Measurements from ENCODE around the gene USP31.
A peak's percentile ranks its signal among the peaks of the same experiment; 100 is the strongest.
"Not testable (repeated sequence)": the region's sequence is repeated elsewhere in the genome, so short reads cannot be mapped to it uniquely, and the experiment has no call there.

USP31 gene

DNA sequence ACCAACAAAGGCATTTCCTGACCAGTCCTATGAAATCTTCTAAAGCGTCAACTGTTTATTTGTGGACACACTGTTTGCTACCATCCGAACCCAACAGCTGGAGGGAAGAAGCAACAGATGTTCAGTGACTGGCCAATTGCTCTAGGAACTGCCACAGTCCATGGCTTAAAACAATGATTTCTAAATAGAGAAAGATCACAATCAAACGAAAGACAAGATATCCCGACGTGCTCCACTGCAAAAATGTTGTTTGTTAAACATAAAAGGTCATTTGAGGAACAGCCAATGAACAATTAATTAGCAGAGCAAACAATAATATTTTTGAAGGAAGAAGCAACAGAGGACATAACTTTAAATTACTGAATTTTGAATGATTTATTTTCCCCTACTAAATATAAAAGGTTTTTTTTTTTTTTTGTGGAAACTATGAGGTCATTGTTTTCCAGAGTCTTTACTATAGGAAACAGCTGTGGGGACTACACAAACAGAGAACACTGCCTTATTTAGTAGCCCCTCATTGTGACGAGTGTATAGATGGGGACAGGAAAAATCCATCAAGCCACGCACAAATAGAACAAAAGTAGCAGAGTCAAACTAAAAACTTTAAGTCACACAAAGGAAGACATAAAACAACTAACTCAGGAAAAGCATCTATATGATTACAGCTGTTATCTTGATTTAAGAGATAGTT lies 17.2 kb downstream of the USP31 start:
- no peak for DNase-seq

DNA sequence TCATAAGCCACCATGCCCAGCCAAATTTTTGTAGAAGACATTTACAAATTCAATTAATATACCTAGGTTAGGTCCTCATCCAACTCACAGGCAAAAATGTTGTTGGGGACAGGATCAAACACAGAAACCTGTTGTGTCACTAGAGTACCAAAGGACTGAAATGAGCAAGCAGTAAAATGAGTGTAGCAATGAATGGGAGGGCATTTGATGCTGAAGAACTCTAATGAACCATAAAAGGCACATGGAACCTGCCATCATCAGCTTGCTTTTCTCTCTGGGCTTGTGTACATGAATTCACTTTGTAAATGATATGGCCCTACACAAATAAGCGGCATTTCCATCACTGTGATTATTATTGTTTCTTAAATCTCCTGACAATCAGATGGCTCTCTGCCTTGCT lies 17.8 kb downstream of the USP31 start:
- DNase-seq, result no peak

DNA sequence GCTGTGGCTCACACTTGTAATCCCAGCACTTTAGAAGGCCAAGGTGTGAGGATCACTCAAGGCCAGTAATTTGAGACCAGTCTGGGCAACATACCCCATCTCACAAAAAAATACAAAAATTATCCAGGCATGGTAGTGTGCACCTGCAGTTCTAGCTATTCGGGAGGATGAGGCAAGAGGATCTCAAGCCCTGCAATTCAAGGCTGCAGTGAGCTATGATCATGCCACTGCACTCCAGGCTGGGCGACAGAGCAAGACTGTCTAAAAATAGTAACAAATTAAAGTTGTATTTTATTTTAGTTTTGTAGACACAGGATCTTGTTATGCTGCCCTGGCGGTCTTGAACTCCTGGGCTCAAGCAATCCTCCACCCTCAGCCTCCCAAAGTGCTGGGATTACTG lies 18.2 kb downstream of the USP31 start:
- DNase-seq, result no peak

DNA sequence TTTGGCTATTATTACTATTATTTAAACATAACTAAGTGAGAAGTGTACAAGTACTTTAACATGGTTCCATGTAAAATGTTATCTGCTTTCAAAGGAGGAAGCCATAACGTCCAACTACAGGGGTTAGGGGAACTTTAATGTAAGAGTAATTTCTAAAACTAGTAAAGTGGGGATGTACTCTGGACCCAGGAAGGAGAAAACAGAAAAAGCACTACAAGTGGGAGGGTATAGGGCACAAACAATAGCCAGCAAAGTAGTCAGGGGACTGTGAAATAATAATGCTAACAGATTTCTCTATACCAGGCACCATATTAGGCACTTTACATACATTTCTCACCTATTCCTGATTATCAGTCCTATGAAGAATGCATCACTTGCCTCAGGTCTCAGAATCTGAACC lies 19.6 kb downstream of the USP31 start:
- DNase-seq, result no peak

DNA sequence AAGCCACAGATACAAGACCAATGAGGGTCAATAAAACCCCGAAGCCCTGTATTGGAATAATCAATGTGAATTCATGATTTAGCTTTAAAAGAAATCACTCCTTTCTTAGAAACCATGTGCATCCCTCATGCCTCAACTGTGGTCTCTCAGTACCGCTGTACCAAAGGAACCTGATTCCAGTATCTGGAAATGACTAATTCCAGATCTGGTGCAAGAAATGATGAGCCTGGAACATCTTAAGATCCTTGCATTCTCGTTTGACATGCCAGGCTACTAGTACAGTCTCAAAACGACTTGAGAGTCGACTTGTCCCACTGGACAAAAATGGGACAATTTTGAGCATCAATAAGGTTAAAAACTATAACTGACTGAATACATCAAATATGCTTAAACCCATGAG lies 21.2 kb downstream of the USP31 start:
- no peak for DNase-seq

DNA sequence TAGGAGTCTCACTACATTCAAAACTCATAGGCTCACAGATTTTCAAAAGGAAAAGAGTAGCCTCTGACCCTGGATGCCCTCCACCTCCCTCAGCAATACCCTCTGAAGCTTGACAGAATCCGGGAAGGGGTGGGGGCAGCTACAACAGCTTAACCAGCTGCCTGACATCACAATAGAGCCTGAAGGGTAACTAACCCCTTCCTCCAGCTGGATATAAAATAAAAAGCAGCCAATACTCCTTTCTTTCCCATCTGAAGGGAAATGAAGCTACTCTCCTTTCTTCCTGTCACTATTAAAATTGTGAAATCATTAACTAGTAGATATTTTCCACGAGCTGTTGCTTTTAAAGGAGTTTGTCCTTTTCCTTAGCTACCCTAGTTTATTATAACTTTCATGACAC lies 24.0 kb downstream of the USP31 start:
- no peak for DNase-seq

DNA sequence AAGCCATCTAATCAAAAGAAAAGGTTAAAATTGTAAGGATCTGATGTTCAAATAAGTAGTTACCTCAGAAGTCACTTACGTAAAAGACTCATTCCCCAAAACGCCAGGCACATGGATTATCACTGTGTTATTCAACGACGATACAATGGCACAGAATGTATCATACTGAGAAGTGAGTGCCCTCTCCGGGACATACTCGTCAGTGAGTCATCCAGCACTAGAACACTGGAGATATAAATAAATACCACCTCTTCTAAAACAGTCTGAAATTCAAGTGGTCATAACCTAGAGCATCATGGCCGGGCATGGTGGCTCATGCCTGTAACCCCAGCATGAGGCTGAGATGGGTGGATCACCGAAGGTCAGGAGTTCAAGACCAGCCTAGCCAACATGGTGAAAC lies 24.9 kb downstream of the USP31 start:
- peak; percentile 52 for DNase-seq

DNA sequence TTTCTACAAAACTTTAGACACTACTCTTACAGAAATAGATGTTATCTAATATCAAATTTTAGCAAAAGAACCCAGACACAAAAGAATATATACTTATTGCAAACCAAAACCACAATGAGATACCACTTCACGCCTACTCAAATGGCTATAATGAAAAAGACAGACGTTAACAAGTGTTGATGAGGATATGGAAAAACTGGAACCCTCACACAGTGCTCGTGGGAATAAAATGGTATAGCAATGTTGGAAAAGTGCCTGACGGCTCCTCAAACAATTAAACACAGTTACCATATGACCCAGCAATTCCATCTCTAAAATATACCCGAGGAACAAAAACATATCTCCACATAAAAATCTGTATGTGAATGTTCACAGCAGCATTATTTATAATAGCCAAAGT lies 27.1 kb downstream of the USP31 start:
- no peak for DNase-seq

DNA sequence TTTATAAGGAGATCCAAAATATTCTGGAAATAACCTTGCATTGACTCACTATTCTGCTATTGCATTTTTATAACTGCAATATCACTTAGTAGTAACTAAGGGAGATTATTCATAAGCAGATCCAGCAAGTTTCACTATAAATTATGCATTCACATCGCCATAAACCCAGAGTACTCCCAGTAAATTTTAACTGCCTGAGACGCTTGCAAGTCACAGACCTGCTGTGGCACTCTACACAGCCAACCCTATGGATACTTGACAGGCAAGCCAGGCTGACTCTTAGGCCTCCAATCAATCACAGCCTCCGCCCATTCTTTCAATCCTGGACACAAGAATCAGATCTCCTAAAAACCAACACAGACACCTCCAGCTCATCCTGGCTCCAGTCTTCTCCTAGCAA lies 28.2 kb downstream of the USP31 start:
- no peak for DNase-seq

DNA sequence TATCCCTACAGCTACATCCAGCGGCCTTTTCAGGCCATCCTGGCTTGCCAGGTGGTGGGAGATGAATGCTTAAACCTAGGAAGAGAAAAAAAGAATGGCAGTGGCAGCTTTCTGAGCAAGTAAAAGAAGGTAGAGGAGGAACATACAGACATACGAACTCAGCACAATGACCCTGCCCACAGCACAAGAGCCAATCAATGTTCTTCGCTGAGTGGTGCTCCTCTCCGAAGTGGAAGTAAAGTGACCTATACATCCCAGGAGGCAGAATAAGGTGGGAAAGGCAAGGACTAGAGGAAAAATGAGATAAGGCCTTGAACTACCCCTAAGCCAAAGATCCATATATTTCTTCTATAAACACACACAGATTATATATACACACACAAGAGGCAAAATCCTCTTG lies 28.7 kb downstream of the USP31 start:
- no peak for DNase-seq

DNA sequence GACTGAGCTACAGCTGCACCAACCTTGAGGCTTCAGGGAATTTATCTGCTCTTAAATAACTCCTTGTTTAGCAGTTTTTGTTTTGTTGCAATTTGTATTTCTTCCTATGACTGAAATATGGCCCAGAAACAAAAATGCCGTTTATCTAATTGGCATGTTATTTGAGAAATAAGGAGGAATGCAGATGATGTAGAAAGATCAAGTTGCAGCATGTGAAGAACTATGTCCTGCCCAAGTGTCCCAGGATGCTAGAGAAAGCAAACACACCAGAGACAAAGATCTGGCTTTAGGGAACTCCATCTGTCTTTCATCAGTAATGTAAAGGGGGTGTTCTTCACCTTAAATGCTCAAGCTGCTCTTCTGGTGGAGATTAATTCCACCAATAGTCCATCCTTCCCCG lies 29.7 kb downstream of the USP31 start:
- DNase-seq, result no peak

DNA sequence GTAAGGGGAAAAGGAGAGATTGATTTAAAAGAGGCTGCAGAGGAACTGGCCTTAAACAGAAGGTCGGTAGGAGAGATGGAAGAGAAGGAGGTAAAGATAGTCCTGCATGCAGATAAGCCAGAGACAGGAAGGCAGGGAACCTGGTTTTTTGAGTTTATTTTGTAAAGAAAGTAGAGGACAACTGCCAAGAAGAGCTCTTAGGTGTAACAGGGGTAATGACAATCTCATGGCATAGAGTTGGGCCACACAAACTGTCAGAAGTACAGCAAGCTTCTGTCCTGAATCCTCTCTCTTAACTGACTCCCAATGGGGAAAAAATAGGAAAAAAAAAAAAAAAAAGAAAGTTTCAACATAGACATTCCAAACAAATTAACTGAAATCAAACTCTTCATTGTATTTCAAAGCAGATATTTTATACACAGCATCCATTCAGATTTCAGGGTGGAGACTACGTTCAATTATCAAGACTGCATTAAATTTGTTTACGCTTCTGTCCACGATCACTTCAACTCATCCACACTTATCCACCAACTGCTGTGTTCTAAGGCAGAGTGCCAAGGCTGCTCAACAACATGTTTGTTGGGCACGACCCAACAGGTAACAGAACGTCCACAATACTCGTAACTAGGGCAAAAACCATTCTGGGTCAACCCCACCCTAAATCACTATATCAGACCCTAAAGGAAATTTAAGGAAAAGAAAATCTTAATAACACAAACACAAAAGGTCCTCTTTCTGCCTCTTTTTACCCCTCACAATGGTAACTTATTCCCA lies 34.9 kb downstream of the USP31 start:
- no peak for DNase-seq

DNA sequence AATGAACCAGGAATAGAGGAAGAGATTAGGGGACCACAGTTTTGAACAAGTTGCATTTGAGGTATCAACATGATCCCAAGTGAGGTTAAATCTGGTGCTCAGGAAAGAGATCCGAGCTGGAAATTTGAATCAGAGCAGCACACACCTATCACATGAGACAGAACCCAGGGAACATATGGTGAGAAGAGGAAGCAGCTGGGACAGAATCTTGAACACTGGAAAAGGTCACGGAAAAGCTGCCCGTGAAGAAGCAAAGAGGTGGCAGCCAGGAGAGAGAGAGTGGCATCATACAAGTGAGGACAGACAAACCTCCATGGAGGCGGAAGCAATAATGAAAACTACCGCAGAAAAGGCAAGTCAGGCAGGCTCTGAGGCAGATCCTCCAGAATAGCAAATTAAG lies 36.1 kb downstream of the USP31 start:
- no peak for DNase-seq

DNA sequence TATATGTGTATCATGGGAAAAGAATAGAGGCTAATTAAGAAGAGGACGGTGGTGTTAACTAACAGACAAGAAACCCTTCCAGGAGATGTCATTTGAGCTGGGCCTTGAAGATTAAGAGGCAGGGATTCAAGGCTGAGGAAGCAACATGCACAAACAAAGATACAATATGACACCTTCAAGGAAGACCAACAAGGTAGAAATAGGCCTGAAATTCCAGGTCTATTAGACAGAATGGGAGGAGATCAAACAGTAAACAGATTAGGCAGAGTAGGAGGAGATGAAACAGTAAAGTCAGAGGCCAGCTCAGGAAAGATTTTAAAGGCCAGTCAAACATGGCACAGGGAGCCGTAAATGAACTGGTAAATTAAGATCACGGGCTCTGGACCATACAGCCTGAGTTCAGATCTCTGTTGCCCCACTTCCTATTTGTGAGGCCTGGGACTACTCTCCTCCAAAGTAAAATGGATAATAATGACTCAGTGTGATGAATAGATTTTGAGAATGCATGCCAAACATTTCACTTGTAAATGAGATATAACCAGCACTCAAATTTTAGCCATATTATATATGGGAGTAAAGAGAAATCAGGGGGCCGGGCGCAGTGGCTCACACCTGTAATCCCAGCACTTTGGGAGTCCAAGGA lies 38.9 kb downstream of the USP31 start:
- DNase-seq, result peak; percentile 5

DNA sequence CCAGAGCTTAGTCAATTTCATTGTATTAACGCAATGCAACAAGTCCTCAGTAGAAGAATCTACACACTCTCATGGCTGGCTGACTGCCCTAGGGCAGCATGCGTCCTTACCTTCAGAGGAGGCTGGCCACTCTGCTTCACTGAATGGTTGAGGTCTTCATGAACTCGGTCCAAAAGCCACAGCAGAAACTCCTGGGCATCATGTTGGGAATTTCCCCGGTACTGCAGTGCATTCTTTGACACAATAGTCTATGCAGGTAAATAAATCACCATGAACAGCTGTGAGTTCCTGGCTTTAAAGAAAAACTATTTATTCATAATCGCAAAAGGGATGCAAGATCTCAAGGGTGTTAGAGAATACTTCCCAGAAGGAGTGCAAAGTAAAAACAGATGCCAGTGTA lies 41.3 kb downstream of the USP31 start:
- peak; percentile 1 for DNase-seq

DNA sequence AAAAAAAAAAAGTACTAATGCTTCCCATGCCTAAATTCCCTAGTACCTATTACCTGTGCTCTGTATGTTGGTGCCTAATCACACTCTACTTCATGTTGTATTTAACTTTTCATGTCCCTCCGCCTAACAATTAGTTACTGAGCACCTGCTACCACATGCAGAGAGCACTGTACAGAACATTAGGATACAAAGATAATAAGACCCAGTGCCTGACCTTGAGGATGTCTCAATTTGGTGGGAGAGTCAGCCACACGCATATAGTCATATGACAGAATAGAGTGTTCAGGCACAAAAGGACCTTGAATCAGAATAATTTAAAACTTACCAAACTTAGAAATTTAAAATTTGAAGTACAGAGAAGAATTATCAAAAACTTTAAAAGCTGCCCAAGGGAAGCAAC lies 42.1 kb downstream of the USP31 start:
- no peak for DNase-seq

DNA sequence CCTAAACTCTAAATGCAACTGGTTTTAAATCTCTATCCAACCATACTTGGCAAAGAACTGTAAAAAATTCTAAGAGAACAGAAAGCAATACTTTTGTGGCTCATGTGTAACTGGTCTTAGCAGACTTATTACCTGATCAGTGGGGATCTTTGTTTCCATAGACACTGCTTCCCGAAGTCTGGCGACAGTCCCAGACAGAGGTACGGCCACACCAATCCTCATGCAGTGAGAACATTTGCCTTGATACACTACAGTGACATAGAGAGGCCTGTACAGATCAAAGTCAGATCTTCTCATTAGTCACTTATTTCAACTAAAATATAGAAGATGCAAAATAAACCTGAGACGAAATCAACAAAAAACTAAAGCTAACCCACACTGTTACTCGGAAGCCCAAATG lies 43.9 kb downstream of the USP31 start:
- no peak for DNase-seq

DNA sequence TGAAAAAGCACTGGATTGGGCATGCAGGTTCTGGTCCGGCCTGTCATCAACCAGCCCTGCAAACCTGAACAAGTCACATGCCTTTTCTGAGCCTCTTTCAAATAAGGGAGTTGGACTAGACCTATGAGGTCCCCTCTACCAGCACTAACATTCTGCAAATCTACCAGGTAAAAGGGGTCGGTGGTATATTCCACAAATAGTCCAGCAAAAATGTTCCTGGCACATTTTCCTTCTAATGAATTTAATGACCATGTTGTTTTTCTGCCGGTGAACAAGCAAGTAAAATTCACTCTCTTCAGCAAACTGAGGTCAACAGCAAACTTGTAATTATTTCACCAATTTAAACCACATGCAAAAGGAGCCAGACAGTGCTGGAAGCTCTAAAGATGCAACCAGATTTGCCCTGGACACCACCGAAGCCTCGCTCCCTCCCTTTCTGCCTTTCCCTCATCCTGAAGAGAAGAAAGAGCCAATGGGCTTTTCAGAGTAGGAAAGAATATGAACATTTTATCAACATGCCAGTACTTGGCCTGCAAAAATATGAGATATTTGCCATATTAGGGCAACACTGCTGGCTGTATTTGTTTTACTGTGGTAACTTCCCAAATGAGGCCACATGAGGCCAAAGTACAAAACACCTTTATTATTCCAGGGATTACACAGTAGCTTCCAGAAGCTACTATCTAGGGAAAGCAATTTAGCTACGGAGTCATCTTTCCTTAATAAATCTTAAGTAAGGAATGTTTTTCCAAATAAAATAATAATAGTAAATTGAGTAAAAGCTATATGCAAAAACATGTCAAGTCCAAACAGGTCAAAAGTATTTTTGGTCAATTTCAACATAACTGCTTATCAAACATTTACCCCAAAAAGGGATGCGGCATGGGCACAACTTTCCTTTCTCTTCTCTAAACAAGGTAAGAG lies 45.0 kb downstream of the USP31 start:
- DNase-seq, result no peak

DNA sequence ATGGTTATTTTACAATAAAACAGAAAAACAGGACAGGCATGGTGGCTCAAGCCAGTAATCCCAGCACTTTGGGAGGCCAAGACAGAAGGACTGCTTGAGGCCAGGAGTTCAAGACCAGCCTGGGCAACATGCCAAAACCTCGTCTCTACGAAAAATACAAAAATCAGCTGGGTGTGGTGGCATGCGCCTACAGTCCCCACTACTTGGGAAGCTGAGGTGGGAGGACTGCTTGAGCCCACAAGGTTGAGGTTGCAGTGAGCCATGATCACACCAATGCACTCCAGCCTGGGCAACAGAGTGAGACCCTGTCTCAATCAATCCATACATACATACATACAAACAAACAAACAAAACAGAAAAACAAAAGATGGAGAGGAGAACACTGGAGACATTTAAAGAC lies 45.6 kb downstream of the USP31 start:
- no peak for DNase-seq

DNA sequence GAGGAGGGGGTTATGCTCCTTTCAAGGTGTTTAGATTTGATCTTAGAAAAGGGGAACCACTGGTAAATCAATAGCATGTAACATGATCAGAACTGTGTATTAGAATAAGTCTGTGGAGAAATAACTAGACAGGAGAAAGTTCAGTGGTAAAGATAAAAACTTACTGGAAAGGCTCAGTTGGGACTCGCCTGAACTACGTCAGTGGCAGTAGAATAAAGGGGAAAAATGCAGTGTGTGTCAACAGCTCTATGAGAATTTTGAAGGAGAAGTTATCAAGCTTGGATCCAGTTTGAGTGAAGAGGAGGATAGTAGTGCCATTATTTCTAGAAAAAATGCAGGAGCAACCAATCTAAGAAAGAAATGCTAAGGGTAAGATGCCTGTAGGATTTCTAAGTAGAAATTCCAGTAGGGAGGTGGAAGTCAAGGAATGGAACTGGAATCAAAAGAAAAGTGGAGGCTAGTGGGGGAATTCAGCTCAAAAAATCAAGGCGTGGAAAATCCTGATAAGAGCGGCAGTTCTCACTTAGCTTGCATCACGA lies 48.2 kb downstream of the USP31 start:
- no peak for DNase-seq

DNA sequence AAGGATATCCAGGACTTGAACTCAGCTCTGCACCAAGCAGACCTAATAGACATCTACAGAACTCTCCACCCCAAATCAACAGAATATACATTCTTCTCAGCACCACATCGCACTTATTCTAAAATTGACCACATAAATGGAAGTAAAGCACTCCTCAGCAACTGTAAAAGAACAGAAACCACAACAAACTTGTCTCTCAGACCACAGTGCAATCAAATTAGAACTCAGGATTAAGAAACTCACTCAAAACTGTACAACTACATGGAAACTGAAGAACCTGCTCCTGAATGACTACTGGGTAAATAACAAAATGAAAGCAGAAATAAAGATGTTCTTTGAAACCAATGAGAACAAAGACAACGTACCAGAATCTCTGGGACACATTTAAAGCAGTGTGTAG lies 52.8 kb downstream of the USP31 start:
- not testable (repeated sequence) for DNase-seq

DNA sequence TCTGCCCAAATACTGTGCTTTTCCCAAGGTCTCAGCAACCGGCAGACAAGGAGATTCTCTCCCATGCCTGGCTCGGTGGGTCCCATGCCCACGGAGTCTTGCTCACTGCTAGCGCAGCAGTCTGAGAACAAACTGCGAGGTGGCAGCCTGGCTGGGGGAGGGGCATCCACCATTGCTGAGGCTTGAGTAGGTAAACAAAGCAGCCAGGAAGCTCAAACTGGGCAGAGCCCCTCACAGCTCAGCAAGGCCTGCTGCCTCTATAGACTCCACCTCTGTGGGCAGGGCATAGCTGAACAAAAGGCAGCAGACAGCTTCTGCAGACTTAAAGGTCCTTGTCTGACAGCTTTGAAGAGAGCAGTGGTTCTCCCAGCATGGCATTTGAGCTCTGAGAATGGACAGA lies 55.1 kb downstream of the USP31 start:
- DNase-seq, result not testable (repeated sequence)

DNA sequence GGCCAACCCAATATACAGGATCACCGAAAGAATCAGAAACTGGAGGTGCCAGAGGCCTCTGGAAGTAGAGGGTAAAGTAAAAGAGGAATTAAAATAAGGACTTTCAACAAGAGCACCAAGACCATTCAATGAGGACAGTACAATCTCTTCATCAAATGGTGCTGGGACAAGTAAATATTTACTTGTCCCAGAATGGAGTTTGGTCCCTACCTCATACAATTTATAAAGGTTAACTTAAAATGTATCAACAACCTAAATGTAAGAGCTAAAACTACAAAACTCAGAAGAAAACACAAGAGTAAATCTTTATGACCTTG lies 56.5 kb downstream of the USP31 start:
- DNase-seq, result no peak
